Measurements from ENCODE around the gene DMRTB1.

The DMRTB1 gene

DNA sequence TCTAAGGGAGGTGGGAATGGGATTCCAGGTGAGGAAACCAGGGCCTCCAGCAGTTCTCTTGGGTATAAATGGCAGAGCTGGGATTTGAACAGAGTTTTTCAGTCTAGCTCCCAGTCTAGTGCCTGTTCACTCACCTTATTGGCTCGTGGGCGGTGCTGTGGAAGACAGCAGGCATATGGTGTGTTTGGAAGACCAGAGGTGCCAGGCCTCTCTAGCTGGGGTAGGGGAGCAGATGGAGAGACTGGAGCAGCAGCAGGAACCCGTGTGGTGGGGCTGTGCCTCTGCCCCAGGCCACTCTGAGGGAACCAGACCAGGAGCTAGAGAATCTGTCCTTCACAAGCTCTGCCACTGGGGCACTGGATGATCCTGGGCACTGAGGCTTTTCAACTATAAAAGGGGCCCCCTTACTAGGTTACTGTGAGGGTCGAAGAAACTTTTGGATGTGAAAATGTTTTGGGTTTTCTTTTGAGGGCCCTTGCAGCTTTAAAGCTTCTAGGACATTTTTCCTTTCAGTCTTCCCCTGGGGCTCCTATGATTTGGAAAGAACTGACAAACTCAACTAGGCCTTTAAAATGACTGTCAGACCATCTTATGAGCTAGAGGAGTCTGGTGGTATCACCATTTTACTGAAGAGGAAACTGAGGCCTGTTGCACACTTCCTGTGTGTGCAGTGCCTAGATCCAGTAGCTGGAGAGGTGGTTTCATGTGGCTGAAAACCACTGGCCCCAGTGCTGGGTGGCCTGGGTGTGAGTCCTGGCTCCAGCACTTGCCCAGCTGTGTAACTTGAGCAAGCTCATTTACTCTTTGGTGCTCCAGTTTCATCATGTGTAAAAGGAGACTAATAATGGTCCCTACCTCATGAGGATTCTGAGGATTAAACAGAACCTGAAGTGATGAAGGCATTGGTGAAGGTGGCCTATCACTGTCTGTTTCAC is 6.1 kb downstream of the DMRTB1 start:
- no peak for DNase-seq

DNA sequence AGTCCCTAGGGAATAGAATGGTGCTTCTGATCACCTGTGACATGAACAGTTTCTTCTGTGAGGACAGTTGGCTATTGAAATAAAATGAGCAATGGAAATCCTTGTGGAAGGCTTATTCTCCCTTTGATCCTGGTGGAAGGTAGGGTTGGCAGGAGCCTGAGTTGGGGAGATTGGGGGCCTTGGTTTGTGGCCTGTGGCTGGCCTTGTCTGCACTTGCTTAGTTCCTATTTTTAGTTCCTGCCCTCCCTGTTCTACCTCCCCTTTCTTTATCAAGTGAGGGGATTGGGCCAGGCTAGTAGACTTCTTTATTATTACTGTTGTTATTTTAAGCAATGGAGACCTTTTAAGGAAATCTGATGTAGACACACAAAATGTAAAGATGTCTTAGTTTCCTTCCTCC is 8.2 kb downstream of the DMRTB1 start:
- DNase-seq = no peak

DNA sequence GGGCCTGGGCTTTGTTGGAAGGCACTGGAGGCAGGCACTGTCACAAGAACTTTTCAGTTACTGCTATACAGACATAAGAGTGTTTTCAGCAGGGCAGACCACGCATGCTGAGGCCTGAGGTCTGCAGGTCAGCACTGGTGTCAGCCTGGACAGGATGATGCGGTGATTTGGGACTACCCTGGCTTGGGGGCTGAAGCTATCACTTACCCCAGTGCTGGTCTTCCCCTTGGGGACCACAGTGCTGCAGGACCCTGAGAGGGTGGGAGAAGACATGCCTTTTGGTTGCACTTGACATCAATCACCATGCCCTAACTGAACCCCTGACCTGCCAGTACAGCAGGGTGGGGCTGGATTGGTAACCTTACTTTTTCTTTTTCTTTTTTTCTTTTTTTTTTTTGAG is 9.2 kb downstream of the DMRTB1 start:
- no peak for DNase-seq

DNA sequence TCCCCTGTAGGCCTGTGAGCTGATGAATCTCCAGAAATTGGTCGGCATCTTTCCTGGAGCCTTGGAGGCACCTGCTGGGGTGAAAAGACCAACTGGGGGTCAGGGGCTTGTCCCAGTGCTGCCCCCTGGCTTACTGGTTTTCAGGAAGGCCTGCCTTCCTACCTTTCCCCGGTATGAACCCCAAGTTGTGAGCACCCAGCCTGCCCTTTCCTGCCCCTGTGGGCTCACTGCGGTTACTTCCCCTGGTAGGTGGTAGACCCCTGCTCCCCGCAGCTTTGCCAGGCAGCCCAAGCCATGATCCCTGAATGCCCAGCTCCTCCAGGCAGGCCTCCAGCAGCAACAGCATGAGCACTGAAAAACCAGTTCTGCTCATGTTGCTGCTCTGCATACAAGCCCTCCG is 10.2 kb downstream of the DMRTB1 start:
- DNase-seq = no peak

DNA sequence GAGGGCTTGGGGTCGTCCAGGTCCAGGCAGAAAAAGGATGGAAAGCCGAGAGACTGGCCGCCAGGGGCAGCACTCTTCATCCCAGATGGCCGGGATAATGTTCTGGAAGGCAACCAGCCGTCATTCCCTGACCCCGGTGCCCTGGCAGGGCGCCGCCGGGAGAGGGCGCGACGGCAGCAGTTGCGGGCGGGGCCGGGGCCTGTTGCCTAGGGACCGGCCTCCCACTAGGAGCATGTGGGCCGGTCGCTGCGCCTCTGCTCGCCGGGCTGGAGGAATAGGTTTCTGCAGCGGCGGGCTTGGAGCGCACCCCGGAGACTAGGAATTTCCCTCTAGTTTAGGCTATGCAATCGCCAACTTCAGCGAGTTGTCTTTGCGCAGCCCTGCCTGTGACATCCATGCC is 11.0 kb downstream of the DMRTB1 start:
- DNase-seq = peak; percentile 97

DNA sequence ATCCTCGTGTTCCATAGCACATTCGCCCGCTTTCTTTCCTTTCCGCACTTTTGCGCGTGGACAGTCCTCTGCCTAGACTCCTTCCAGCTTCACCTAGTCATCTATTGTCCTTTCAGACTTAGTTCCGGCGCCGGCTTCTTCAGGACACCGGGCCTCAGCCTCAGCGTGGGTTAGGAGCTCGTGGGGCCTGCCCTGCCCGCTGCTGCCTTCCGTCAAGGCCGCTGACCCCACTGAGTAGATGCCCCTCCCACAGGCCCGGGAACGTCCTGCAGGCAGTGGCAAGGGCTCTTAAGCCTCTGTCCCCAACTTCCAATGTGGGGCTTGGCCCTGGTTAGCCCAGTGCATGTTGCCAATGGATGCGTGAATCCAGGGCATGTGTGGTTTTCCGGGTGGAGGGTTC is 11.4 kb downstream of the DMRTB1 start:
- DNase-seq = no peak

DNA sequence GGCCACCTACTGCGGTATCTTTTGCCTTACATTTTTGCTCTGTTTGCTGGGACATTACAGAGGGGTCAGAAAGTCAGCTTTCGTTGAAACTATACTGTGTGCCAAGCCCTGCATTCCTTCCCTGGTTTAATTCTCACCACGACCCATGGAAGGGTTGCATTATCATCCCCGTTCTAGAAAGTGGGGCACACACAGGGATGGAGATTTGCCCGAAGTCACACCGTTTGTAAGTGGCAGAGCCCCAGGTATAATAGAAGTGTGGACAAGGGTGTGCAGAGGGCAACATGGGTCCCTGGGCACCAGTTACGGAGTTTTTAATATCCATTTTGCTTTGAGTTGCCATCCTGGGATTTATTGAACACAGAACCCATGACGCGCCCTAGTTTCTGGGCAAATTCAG is 11.8 kb downstream of the DMRTB1 start:
- no peak for DNase-seq

DNA sequence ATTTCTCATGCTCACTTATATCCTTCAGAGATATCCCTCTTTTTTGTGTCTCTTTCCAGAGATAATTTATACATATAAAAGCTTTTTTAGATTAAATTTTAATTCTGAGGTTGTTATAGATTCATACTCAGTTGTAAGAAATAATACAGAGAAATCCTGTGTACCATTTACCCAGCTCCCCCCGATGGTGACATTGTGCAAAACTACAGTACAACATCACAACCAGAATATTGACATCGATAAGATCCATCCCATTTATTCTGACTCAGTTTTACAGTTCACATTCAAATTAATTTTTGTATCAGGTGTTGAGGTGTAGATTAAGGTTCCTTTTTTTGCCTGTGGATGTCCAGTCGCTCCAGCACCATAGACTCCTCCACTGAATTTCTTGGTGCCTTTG is 14.3 kb downstream of the DMRTB1 start:
- peak; percentile 29 for DNase-seq

DNA sequence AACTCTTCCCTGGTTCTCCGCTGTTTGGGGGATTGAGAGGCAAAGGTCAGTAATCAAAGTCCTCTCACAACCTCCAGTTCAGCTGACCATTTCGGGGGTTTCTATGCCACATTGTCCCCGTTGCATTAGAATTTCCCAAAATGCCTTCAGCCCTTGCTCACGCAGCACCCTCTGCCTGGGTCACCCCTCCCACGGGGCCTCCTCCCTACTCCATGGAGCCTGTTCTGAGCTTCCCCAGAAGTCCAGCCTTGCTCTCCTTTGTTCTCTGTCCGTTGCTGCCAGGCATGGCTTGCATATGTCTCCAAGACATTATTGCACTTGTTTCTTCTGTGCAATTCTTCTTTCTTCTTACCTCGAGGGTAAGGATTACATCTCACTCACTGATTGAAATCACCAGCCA is 16.5 kb downstream of the DMRTB1 start:
- DNase-seq = no peak

DNA sequence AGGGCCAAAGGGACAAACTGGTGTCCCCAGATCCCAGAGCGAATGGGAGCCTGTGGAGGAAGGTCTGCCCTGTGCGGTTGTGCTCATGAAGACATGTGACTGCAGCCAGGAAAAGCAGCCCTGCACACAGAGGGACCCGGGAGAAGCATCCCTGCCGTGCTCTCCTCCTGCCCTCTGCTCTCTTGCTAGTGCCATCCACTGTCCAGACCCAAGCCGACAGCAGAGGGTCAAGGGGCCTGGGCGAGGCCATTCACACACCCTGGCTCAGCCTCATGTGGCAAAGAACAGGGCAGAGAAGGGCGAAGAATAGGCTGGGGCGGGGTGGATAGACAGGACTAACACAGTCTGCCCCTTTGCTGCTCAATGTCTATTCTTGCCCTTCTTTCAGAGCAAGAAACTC is 17.4 kb downstream of the DMRTB1 start:
- no peak for DNase-seq

DNA sequence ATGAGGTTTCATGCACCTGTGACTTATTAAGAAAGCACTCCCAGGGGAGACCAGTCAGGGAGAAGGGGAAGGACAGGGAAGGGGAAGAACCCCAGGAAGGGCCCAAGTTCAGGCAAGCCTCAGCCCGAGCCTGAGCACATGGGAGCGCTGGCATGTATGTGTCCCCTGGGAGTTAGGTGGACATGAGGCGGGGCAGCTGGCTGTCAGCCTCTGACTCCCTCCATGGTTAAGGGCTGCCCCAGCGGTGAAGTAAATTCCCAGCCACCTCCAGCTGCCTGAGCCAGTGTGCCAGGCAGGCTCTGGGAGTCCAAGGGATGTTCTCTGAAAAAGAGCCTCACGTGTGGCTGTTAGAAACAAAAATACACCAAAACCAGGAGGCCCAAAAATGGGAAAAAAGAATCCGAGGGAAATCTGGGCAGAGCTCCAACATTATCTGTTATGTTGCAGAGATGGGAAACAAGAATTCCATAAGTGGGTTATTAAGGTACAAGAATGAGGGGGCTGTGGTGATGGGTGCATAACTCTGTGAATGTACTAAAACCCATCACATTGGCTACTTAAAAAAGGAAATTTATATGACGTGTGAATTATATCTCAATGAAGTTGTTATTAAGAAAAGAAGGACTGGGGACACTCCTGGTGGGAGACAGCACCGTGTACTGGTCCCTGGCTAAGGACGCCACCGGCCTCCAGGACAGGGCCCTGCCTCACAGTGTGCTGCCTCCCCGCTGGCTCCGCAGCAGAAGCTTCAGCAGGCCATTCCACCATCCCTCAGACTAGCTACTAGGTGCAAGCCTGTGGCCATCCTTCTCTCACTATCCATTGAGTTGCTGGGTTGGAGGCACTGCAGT is 18.7 kb downstream of the DMRTB1 start:
- DNase-seq = no peak

DNA sequence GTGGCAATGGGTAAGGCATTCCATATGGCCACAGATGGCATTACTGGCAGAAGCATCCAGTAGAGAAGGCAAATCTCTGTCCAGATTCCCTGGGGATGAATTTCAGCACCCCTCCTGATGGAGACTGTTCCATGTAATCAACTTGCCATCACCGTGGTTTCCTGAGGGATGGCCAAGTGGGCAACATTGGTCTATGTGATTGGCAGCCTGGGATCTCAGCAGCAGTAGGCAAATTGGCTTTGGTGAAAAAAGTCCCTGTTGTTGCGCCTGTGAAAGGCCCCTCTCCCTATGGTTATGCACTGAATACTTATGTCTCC is 19.3 kb downstream of the DMRTB1 start:
- DNase-seq = no peak

DNA sequence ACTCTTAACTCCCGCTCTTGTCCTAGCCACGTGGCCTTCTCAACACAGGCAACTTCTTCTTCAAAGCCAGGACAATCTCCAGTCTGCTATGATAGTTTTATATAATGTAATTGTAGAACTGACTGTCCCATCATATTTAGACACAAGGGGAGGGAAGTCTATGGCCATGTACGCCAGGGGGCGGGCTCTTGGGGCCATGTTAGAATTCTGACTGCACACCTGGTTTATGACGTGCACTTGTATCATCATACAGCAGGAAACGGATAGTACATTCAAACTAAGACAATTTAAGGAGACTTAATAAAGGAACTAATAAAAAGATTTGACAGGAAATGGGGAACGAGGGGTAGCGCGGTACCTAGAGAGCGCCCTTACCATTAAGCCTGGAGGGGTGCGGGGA is 21.5 kb downstream of the DMRTB1 start:
- peak; percentile 27 for DNase-seq

DNA sequence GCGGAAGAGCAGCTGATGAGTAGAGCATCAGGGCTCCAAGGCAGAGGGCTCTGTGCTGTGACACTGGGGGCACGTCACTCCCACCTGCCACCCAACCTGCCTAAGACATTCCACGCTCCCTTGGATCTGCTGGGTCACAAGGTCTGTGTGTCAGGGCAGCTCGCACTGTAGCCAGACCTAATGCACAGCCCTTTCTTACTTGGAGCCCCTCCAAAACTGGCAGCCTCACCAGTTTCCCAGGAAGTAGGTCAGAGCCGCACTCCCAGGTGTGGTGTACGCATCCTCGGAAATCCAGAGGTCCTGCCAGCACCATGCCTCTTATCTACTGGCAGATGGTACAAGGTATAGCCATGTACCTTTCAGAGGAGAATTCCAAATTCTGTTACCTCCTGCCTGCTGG is 22.3 kb downstream of the DMRTB1 start:
- DNase-seq = no peak

DNA sequence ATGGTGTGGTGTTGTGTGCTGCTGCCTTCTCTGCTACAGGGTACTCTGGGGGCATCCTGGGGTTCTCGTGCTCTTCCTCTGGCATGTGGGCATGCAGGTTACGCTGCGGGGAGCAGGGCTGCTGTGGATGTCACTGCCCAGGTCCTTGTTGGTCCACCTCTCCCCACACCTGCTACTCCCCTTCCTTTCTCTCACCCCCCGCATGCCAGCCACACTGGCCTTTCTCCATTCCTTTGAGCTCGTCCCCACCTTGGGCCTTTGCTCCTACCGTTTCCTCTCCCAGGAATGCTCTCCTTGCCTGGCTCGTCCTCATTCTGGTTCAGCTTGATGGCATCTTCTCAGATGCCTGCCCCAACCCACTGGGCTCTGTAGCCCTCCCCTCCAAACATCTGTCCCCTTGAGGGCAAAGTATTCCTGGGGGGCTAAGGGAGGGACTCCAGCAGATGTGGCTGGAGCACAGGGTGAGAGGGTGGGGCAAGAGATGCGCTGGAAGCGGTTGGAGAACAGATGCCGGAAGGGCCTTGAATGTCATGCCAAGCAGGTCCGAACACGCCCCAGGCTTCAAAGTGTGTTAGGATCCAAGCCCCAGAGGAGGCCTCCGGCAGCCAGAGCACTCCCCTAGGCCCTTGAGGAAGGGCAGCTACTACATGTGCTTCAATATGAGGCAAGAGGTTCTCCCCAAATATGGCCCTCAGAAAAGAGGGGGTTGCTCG is 23.4 kb downstream of the DMRTB1 start:
- peak; percentile 33 for DNase-seq

DNA sequence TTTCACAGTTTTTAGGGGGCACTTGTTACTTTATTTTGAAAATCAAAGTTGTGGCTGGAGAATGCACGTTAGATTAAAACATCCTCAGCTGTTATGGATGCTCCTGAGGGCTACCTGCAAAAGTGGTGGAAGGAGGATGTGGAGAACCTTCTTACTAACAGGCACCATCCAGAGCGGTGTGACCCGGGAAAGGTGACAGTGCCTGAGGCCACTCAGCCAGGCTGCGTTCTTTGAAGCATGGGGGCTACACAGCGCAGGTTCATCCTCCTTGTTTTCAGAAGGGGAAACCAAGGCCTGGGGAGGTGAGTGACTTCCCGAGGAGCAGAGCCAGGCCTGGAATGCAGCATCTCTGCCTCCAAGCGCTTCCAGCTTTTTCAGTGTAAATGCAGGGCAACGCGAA is 24.0 kb downstream of the DMRTB1 start:
- DNase-seq = no peak

DNA sequence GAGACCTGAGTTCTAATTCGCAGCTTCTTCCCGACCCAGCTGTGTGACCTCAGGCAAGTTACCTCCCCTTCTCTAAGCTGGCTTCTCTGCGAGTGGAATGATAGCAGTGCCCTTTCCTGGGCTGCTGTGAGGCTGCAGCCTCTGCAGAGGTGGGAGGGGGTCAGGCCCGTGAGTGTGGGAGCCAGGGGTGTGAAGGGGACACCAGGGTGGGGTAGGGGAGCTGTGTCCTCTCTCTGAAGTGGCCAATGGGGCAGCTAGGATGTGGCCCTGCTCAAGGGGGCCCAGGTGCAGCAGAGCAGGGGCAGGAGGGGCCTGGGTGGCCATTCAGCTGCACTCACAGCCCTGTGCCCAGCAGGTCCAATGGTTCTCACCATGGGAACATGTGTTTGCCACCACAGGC is 24.5 kb downstream of the DMRTB1 start:
- DNase-seq = no peak

DNA sequence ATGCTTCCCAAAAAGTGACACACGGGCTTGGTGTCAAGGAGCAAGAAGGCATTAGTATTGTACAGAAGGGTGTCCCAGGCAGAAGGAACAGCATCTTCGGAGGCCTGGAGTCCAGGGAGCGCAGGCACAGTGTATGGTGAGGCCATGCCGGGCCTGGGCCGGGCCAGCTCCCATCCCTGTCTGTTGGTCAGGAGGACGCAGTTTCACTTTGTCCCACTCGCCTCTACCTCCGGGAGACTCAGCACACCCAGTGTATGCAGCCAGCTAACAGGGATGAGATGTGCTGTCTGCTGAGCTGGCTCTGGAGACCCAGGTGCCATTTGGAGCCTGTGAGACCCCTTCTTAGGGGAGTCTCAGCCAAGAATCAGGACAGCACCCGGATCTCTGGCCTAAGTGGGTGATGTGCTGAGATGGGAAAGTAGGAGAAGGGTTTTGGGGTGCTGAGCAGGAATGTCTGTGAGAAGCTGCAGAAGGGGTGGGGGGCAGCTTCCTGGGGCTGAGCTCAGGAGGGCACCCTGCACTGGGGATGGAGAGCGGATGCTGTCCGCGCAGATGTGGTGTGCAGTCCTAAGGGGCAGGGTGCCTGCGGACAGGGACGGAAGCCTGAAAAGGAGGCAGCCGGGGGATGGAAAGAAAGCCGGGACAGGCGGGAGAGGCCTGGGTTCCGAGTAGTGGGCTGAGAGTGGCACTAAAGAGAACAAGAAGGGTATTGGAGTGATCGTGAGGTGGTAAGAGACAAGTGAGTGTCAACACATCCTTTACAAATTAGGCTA is 25.7 kb downstream of the DMRTB1 start:
- DNase-seq = no peak

DNA sequence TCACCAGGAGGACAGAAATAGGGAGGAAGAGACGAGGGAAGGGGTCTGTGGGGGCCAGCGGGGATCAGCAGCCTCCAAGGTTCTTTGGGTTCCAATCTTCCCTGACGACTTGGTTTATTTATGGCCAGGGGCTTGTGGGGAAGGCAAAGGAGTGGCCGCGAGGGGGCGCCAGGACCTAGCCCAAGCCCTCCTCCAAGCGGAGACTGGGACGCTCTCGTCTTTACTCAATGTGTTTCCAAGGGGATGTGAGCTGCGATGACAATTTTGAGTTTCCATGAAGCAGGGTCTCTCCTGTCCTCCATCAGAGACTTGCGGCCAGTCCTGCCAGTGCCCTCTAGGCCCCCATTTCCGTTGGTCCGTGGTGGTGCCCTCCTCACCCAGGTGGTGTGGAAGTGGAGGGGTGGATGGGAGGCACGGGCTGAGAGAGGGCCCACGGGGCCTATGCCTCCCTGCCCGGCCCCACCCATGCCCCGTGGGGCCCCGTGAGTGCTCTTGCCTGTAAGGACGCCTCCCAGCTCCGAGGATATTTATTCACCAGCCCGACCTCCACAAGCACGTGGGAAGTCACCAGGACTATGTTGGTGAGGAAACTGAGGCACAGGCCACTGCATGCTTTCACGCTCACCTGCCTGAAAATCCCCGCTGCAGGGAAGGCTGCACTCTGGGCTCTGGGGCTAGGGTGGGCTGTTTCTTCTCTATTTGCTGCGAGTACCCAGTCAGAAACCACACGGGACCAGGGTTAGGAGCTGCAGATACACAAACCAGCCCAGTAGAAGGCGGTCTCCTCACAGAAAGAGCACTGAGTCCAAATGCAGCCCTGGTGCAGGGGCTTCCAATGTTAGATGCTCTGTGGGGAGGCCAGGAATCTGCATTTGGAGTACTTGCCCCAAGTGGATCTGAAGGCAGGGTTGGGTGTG is 26.5 kb downstream of the DMRTB1 start:
- peak; percentile 94 for DNase-seq

DNA sequence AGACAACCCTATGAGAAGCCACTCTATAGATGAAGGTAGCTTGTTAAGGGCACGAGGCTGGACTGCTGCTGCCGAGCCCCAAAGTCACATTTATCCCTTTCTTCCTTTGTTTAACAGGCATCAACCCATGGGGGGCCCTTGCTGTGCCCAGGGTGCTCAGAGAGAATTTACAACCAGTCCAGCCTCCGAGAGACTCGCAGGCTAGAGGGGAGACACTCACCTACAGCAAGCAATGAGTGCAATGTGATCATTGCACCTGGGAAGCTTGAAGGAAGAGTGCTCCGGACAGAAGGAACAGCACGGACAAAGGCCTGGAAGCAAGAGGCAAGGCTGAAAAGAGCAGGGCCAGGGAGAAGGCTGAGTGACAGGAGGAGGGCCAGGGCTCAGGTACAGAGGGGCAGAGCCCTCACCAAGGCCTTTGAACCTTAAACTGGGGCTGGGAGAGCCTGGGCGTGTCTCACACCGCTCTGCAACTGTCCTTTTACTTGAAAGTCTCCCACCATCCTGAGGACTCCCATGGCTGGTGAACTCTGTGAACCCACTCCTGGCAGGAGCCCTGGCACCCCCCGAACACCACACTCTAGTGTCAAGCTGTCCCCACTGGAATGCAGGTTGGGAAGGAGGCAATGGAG is 27.3 kb downstream of the DMRTB1 start:
- DNase-seq = no peak

DNA sequence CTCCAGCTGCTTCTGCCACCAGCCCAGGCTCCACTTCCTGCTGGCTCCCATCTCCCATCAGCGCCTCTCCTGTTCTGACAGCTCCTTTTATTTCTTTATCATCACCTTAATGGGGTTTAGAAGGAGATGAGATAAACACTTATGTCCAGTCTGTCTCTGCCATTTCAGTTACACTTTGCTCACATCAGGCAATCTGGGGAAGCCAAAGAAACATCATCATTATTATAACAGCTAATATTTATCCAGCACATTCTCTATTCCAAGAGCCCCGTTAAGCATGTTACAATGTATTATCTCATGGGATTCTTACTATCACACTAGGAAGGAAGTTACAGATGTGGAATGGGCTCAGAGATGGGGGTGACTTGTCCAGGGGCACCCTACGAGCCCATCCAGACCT is 31.2 kb downstream of the DMRTB1 start:
- no peak for DNase-seq

Measured in DMS53 (cell line).